AG20443 (cell line): Measurements from ENCODE around the gene PGS1.

Source experiments
- DNase-seq: peaks from one replicate; pipeline ENCODE4 v3.0.0; 2012; ENCODE audit warnings: low spot score, mixed read lengths

PGS1 gene

DNA sequence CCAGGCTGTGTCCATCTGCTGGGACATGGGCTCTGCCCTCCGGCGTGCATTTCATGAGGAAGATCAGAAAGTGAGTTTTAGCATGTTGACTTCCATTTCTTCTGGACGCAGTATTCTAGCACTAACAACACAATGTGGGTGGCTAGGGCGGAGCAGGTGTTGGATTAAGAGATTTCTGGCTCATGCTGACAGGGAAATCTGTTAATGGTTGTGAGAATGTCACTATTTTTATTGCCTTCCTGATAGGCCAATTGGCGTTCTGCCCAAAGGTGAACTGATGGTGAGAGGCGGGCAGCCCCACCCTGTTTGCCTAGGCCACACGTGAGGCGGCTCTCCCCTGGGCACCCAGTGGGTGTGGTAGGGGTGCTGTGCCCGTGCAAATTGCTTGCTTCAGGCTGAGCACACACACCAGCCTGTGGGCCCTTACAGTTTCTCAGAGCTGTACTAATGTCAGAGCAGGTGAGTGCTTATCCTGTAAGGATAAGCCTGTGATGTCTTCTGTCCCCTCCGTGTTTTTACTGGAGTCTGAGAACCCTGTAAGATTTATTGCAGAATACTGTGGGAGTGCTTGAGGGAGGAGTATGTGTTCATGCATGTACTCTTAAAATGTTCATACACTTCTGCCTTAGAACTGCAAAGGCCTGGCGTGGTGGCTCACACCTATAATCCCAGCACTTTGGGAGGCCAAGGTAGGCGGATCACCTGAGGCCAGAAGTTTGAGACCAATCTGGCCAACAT lies 30.9 kb downstream of the PGS1 start:
- no peak for DNase-seq

DNA sequence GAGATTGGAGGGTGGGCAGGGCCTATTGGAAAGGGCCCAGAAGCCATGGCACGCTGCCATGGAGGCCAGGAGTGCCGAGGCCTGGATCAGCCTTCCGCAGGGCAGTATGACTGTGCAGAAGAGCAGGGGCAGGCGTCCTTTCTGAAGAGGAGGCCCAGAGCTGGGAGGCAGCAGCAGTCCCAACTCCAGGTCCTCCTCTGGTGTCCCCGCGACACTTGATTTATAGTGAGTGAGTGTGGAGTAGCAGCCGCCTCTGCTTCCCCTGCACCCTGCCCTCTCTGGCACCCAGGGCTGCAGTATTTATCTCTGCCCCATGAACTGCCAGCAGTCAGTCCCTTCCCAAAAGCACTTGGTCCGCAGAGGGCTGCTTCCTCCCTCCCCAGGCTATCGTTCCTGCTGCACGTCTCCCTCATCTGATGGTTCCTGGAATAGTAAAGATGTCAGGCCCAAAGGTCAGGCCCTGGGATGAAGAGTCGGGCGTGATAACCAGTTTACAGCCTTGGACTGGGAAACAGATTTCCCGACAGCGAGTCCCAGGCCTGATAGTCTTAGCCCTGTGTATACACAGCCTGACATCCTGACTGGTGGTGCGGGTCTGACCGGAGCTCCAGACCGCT lies 32.9 kb downstream of the PGS1 start:
- DNase-seq = no peak

DNA sequence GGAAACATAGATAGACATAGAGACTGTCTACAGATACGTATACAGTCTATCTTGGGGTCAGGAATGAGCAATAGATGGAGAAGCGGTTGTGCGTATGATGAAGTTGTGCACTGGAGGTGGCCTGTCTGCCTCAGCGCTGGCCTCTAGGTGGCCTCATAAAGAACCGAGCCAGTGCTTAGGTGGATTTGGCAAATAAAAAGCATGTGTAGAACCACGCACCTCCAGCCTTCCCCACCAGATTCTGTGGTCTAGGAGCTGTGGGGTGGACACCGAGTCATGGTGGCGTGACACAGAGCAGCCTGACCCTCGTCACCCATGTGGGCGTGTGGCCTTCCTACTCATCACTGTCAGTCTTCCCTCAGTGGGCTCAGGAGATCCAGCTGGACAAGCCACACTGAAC lies 34.0 kb downstream of the PGS1 start:
- no peak for DNase-seq

DNA sequence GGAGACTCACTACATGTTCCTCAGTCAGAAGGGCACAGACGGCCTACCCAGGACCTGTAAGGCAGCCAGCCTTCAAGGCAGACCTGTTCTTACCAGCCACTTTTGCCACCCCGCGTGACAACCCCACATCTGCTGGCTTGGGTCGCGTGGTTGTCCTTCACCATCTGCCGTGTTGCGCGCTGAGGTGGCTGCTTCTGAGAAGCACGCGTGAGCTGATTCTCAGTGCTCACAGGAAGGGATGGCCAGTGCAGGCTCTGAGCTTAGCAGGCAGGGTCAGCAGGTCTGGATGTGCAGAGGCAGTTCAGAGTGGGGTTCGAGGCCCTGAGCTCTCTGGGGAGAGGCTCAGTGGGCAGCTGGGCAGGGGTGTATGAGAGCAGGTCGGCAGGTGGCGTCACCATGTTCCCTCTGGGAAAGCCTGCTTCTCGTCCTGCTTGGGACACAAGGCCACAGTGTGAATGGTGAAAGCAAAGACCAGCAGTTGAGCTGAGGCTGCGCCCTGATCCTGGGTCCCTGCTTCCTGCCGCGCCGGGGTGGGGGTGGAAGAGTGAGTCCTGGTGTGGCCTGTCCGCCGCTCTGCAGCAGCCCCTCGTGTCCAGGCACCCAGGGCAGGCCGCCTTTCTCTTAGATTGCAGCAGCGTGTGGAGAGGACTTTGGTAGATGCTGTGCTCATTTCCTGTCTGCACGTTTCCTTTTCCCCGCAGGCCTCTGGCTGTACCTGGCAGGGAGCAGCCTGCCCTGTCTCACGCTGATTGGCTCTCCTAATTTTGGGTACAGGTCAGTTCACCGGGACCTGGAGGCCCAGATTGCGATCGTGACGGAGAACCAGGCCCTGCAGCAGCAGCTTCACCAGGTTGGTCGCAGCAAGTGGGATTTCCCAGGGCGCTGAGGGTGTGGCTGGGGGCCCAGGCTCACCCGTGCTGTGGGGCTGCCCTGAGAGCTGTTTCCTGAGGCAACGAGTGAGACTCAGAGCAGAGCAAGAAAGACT lies 36.0 kb downstream of the PGS1 start:
- no peak for DNase-seq

DNA sequence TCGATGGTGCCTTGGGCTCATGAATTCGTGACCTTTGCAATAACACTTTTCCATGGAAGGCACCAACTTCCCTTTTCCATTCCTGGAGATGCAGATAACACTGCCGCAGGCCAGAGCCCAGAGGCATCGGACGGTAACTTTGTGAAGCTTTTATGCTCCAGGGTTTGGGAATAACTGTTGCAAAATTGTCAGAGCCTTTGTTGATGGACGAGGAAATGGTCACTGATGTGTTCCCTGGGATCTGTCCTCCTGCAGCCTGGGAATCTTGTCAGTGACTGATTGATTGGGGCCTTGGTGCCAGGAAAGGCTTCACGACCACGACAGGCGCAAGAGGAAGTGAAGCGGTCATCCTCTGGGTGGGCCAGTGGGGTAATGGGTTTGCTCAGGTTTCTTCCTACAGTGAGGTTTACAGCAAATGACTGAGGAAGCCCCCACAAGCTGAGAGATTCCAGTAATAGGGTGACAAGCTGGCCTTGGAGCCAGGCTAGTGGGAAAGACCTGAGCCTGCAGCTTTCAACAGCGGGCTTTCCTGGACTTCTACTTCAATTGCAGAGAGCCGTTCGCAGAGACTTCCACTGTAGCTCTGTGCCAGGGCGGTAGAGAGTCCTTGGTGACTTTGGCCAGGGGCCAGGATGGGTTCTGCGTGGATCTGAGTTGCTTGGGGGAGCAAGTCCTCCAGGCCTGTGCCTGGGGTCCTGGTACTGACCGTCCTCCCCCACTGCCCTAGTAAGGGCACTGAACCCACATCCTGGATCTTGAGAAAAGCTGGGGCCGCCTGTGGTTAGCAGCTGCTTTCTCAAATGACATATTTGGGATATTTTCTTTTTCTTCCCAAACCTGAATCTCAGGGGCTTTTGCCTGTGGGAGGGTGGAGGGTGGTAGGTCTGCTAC lies 37.6 kb downstream of the PGS1 start:
- DNase-seq = no peak

DNA sequence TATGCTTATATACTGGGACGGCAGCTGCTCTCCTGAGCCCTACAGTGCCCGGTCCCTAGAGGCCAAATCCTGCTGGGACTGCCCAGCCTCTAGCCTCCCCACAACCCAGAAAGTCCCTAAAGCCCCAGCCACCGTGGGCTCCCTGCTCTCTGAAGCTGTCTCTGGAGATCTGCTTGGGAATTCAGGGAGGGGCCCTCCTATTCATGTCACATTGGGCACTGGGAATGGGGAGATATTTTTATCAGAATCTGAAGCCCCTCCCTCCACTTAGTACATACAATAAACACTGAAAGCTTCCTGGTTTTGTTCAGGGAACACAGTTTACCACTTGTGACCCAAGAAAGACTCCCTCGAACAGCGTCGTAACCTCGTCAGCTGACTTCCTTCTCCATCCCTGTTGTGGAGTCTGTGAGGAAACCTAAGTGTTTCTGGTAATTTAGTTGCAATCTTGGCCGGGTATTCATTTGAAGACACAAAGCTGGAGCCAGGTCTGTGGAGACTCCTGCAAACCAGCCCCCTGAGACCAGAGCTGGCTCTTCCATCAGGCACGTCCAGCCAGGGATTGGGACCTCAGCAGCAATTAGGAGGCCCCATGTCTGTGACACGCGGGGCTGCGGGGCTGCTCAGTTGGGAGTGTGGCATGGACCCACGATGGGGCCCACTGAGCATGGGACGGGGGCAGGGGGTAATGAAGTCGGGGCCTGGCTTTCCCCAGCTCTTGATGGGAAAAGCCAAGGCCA lies 38.5 kb downstream of the PGS1 start:
- no peak for DNase-seq

DNA sequence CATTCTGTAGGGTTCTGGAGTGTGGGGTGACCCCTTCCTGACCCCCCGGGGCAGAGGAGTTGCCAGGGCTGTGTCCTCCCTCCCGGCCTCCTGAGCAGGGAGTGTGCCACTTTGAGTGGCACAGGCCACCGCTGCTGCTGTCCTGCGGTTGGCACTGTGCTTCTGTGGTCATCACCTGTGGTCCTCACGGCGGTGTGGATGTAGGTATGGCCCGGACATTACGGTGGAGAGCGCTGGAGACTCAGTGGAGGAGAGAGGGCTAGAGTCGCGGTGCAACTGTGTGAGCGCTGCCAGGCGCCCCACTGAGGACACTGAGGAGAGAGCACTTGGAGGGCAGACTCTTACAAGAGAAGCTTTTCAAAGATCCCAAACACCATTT lies 39.1 kb downstream of the PGS1 start:
- DNase-seq = no peak

DNA sequence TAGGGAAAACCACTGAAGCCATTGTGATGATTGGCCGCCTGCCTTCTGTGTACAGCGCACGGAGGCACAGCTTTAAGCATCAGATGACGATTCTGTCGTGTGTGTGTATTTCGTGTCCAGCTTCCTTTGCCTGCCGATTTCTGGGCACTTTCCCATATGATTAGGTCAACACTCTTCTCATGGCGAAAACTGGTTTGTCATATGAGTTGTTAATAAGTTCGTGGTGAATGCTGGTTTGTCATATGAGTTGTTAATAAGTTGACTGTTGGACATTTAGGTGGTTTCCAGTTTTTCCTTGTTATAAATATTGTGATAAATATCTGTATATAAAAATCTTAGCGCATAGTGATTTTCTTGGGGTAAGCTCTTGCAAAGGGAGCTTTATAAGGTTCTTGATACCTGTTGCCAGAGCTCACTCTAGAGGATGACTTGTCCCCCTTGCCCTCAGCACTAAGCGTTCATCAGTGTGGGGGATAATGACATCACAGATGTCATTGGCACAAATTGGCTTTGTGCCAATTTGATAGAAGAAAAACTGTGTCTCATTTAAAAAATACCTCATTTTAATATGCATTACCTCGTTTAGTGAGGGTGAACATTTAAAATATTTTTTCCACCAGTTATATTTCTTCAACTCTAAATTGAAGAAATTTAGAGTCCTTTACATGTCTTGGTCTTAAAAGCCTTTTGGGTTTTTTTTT lies 40.0 kb downstream of the PGS1 start:
- no peak for DNase-seq

DNA sequence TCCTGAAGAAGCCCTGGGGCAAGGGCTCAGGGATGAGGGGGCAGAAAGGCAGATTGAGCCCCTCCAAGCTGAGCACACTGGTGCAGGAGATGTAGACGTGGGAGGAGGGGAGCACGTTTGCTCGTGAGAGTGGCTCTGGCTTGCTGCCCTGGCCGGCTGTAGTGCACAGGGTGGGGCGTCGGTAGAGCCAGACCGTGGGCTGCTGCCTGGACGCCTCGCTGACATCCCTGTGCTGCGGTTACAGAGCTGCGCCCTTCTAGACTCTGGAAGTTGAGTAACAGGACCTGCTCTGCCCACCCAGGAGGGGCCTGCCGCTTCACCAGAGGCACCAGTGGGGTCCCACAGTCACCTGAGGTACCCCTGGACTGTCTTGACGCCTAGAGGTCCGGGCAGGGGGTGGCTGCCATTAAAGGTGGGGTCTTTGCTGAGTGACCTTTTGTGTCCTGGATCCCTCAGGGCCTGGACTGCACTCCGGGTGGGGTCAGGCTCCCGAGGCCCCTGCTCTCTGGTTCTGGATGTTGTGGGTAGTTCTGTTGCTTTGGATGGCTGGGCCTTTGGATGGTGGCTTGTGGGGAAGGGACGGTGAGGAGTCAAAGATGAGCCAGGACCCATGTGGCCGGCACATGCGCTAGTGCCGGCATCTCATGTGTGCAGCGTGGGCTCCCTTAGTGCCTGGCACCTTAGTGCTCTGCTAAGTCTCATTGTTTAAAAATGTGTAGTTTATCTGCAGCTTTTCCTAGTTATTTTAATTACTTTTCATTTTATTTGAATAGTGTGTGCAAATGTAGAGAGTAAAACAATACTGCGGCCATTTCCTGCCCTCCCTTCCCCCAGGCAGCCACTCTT lies 41.7 kb downstream of the PGS1 start:
- peak; percentile 57 for DNase-seq

DNA sequence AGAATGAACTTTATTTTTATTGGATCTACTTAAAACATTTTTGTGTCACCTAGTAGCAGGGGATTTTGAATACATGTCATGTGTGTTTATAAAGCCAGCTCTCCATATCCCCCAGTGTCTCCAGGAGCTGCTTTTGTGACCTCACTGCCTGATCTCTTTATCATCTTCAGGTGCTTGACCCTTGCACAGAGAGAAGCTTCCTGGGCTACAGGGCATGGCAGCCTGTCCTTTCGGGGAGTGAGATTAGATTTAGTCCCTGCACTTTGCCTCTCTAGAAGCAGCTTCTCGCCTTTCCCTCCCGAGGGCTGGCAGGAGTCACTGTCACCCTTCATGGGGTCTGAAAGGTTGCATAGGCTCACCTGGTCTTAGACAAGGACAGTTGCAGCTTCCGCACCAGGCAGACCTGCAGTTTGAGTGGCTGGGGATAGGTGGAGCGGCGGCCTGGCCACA lies 42.7 kb downstream of the PGS1 start:
- no peak for DNase-seq

DNA sequence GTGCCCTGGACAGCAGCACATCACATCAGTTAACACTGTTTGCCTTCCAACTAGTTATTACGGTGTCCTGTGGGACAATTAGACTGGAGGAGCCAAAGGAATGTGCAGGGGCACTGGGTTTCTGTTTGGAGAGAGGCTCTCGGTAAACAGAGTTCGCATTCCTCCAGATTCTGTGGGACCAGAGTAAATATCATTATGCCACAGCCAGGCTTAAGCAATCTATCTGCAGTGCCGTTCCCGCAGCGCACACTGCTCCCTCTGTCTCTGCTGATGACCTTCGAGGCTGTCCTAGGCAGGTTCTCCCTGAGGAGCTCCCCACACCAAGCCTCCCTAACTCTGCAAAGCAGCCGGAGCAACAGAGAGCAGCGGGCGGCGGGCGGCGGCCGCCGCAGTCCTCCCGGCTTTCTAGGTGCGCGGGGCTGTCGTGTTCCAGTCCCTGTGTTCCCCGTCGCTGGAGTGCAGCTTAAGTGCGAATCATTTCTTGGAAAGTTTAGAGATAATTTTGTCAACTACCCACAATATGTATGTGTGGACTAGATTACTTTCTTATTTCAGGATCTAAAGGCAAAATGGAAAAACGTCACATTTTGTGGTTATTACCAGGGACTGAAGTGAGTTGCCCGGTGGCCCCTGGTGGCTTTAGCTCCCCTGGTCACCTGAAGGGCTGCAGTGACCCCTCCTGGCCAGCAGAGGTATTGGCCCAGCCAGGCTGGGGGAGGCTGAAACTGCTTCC lies 43.3 kb downstream of the PGS1 start:
- peak; percentile 93 for DNase-seq

DNA sequence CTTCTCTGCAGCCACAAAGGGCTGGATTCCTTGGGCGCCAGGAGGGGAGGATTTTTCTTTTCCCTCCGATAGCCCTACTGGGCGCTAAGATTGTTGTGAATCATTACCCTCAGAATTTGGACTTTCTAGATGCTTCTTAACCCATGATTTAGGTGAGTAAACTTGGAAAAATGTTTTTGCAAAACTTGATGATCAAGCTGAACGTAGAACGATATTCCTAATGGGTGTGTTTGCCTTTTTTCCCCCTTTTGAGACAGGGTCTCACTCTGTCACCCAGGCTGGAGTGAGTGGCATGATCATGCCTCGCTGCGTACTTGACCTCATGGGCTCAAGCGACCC lies 43.8 kb downstream of the PGS1 start:
- DNase-seq = no peak

DNA sequence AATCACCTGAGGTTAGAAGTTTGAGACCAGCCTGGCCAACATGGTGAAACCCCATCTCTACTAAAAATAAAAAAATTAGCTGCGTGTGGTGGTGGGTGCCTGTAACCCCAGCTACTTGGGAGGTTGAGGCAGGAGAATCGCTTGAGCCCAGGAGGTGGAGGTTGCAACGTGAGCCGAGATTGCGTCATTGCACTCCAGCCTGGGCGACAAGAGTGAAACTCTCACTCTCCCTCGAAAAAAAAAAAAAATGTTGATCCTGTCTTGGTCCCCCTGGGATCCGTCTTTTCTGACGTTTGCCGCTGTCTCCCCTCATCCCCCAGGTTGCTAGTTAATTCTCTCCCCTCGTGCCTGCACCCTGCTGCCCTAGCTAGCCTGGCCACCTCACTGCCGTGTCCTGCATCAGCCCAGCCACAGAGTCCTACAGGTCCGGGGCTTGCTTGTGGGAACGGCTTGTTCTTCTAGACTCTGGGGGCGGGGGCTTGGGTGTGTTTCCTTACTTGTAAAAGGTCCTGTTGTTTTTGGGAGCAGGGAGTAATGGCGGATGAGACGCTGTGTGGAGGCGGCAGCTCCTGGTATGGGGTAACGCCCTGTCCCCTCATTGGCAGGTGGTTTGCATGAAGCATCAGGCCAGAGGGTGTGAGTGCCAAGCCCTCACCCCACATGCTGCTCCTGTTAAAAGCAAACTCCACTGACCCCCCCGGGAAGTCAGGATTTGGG lies 44.6 kb downstream of the PGS1 start:
- no peak for DNase-seq

DNA sequence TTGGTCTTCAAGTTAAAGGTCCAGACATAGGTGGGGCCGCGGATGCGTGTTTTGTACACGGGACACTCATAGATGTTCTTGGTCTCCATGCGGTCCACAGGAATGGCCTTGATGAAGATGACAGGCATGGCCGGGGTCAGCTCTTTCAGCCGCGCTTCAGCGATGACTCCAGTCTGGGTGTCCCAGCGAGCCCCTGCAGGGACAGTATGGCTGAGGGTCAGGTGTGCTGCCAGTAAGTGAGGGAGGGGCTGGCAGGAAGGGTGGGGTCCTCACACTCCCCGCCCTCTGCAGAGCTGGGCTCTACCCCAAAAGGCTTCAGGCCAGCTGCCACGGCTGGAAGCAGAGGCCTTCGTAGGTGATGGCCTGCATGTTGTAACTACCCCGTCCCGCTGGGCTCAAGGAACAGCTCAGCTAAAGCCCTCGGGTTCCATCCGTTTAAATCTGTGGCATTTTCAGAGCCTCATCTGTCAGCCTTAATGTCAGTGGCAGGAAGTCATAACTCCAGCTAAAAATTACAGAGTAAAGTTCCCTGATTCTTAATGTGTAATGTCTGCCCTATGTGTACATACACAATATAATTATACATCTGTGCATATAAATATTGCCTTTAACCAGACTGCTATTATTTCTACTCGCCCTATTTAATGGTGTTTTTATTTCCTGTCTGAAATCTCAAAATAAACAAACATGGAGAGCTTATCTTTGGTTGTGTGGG lies 45.7 kb downstream of the PGS1 start:
- DNase-seq = no peak

DNA sequence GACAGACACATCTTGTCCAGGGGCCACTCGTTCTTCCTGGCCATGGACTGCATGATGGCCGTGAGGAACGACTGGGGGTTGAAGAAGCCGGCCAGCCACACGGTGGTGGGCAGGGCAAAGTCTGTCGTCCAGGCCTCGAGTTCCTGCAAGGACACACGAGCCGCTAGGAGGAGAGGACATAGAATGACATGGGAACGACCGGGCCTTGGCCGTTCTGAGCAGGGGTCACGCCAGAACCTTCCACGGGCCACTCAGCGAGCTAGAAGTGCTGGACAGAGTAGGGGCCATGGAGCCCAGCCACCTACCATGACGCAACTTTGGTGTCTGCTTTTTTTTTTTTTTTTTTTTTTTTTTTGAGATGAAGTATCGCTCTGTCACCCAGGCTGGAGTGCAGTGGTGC lies 47.0 kb downstream of the PGS1 start:
- DNase-seq = no peak

DNA sequence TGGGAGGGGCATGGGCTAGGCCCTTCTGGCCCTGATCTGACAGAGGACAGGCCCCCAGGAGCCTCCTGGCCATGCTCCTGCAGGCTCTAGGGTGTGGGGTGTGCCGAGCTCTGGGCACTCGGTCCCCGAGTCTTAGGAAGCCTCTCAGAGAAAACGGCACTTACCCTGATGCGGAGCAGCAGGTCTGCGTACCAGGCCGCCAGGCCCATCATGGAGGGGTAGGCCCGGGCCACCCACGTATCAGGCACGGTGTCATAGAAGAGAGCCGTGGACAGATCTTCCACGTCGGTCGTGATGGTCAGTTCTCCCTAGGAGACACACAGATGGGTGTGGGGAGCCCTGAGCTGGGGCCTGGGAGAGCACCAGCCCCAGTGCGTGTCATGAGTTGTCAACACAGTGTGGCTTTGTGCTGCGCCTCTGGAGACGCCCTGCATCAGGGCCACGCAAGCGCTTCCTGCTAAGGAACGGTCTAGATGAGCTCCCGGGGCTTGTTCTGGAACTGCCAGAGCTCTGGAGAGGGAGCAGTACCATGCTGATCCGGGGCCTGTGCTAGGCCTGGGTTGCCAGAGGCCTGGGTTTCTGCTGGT lies 47.9 kb downstream of the PGS1 start:
- no peak for DNase-seq

DNA sequence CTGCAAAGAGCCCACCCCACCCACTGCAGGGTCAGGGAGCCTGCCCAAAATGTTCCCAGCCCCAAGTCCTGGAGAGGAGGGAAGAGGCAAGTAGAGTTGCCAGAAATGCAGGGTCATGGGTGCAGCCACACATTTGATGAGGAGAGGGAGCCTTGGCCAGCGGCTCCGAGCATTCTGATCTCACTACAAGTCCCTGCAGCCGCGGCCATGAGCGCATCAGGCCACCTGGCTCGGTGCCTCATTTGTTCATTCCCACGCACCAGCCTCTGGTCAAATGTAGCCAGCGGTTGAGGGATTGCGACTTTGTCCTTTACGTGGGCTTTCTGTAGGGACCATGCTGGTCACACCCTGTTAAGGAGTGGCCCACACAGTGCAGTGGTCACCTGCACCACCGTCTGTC lies 48.7 kb downstream of the PGS1 start:
- DNase-seq = no peak
